Parathyroid adenoma (tissue), 2 donors: Measurements from ENCODE around the gene RNU7-1.
"Not testable (repeated sequence)": the region's sequence is repeated elsewhere in the genome, so short reads cannot be mapped to it uniquely, and the experiment has no call there.

ENCODE experiments used
- H2AFZ ChIP-seq: fragments of 300-600 bp; sonication (generic); one replicate; pipeline ENCODE4 v1.7.0; 2017; ENCODE audit warnings: antibody characterized with exemption, mild to moderate bottlenecking
- H3K27ac ChIP-seq: fragments of 300-600 bp; sonication (generic); one replicate; pipeline ENCODE4 v1.7.0; 2017
- H3K27me3 ChIP-seq: fragments of 300-600 bp; sonication (generic); one replicate; pipeline ENCODE4 v1.7.0; 2017; ENCODE audit warnings: low read length; ENCODE audit not compliant: control insufficient read depth, insufficient read depth
- H3K36me3 ChIP-seq: fragments of 300-600 bp; sonication (generic); one replicate; pipeline ENCODE4 v1.7.0; 2017; ENCODE audit warnings: low read length; ENCODE audit not compliant: control insufficient read depth, insufficient read depth
- H3K4me1 ChIP-seq: fragments of 300-600 bp; sonication (generic); one replicate; pipeline ENCODE4 v1.7.0; 2017; ENCODE audit warnings: control low read depth
- H3K4me2 ChIP-seq: fragments of 300-600 bp; sonication (generic); one replicate; pipeline ENCODE4 v1.7.0; 2017; ENCODE audit warnings: low read length
- H3K4me3 ChIP-seq: fragments of 300-600 bp; sonication (generic); one replicate; pipeline ENCODE4 v1.7.0; 2017; ENCODE audit warnings: low read depth, low read length
- H3K79me2 ChIP-seq: fragments of 300-600 bp; sonication (generic); one replicate; pipeline ENCODE4 v1.7.0; 2017; ENCODE audit warnings: control low read depth
- H3K9ac ChIP-seq: fragments of 300-600 bp; sonication (generic); one replicate; pipeline ENCODE4 v1.7.0; 2017; ENCODE audit warnings: mild to moderate bottlenecking
- H3K9me3 ChIP-seq: fragments of 300-600 bp; sonication (generic); one replicate; pipeline ENCODE4 v1.7.0; 2017; ENCODE audit warnings: low read length; ENCODE audit not compliant: control insufficient read depth
- CTCF ChIP-seq: fragments of 300-600 bp; sonication (generic); IDR thresholded peaks from one replicate; pipeline ENCODE4 v1.7.0; 2017; ENCODE audit warnings: antibody characterized with exemption, mild to moderate bottlenecking
- donor health status: primary hyperparathyroidism.

The RNU7-1 gene

GRCh38 chr12:6905414-6906040 is 38.1 kb upstream of the RNU7-1 start:
- peak overlapping the region; percentile 88 for H3K27ac ChIP-seq
- H3K79me2 ChIP-seq, result no peaks in the 10 kb centered on the region
- H3K36me3 ChIP-seq, result no peaks in the 10 kb centered on the region
- H3K4me2 ChIP-seq, result peak overlapping the region; percentile 87
- no peaks in the 10 kb centered on the region for H3K27me3 ChIP-seq
- TF ChIP-seq CTCF, result no peak
- peak overlapping the region; percentile 75 for H3K4me3 ChIP-seq
- peak overlapping the region; percentile 62 for H3K9ac ChIP-seq
- H2AFZ ChIP-seq, result peak overlapping the region; percentile 95
- H3K4me1 ChIP-seq, result peaks cover 8% of the 10 kb centered on the region
- no peaks in the 10 kb centered on the region for H3K9me3 ChIP-seq

- H3K4me3 ChIP-seq, H3K9me3 ChIP-seq, H3K79me2 ChIP-seq, H3K9ac ChIP-seq, H3K4me2 ChIP-seq, H3K4me1 ChIP-seq, H3K27me3 ChIP-seq, H3K27ac ChIP-seq, H3K36me3 ChIP-seq, H2AFZ ChIP-seq: not testable (repeated sequence)
Measured at GRCh38 chr12:6908141-6908540, 35.5 kb upstream of the RNU7-1 start.

- H3K4me1 ChIP-seq, result no peaks in the 10 kb centered on the region
- no peak overlapping the region for H3K4me3 ChIP-seq
- H3K27ac ChIP-seq, result no peak overlapping the region
- H2AFZ ChIP-seq, result no peak overlapping the region
- no peaks in the 10 kb centered on the region for H3K9me3 ChIP-seq
- no peaks in the 10 kb centered on the region for H3K27me3 ChIP-seq
- no peak for TF ChIP-seq CTCF
- no peak overlapping the region for H3K4me2 ChIP-seq
- H3K9ac ChIP-seq, result no peak overlapping the region
- H3K36me3 ChIP-seq, result no peaks in the 10 kb centered on the region
- no peaks in the 10 kb centered on the region for H3K79me2 ChIP-seq
Measured at GRCh38 chr12:6909421-6910145, 34.0 kb upstream of the RNU7-1 start.

- no peak overlapping the region for H3K4me3 ChIP-seq
- no peak overlapping the region for H3K27ac ChIP-seq
Measured at GRCh38 chr12:6912164-6912935, 31.3 kb upstream of the RNU7-1 start.

More at GRCh38 chr12:6912164-6912935, 31.3 kb upstream of the RNU7-1 start:
- no peak for TF ChIP-seq CTCF
- Histone ChIP-seq H2AFZ (no peak overlapping the region), H3K9ac (no peak overlapping the region), H3K36me3 (no peaks in the 10 kb centered on the region), H3K79me2 (no peaks in the 10 kb centered on the region), H3K4me2 (no peak overlapping the region), H3K9me3 (no peaks in the 10 kb centered on the region), H3K27me3 (no peaks in the 10 kb centered on the region), H3K4me1 (no peaks in the 10 kb centered on the region)
